Transverse colon (tissue), 4 donors: ENCODE results near the gene MAP4K1. TPM values are rescaled to one million over a fixed set of nuclear protein-coding genes. Genes with fewer than 3 reads are reported as not detected.
"Not testable (repeated sequence)": the region's sequence is repeated elsewhere in the genome, so short reads cannot be mapped to it uniquely, and the experiment has no call there.

Source experiments
- DNase-seq: peaks from one replicate; pipeline ENCODE4 v3.0.0-alpha.2; 2019
- H3K27ac ChIP-seq, 4 donors: fragments of 200-600 bp; sonication (generic); 2 replicates each; pipeline ENCODE4 v1.5.1; 2016 to 2018; ENCODE audit warnings: inconsistent platforms in 4 of 4
- H3K27me3 ChIP-seq: fragments of 200-600 bp; sonication (generic); 2 replicates; pipeline ENCODE4 v1.5.1; 2017; ENCODE audit warnings: inconsistent platforms
- H3K36me3 ChIP-seq, 4 donors: fragments of 200-600 bp; sonication (generic); 2 replicates each; pipeline ENCODE4 v1.5.1; 2017 to 2019; ENCODE audit warnings: inconsistent platforms in 4 of 4
- H3K4me1 ChIP-seq, 4 donors: fragments of 200-600 bp; sonication (generic); 2 replicates each; pipeline ENCODE4 v1.5.1; 2017 to 2020; ENCODE audit warnings: inconsistent platforms in 4 of 4
- H3K4me3 ChIP-seq, 4 donors: fragments of 200-600 bp; sonication (generic); 1 replicate in 1 of 4; 2 replicates in 3 of 4; pipeline versions ENCODE4 v1.5.1 to v1.6.1; 2017 to 2019; ENCODE audit warnings: inconsistent platforms in 4 of 4
- H3K9me3 ChIP-seq, 2 donors: fragments of 200-600 bp; sonication (generic); 2 replicates each; pipeline ENCODE4 v1.5.1; 2017 to 2019; ENCODE audit warnings: inconsistent platforms in 2 of 2
- EP300 ChIP-seq: sonication (generic); formaldehyde crosslinking; IDR thresholded peaks from one replicate; pipeline ENCODE4 v1.6.1; 2017; ENCODE audit warnings: antibody characterized with exemption, low read depth
- POLR2A ChIP-seq: fragments of 450-650 bp; IDR thresholded peaks from one replicate; pipeline ENCODE4 v1.6.1; 2016; ENCODE audit warnings: antibody characterized with exemption, mild to moderate bottlenecking, moderate library complexity
- POLR2AphosphoS5 ChIP-seq, 3 donors: sonication (generic); formaldehyde crosslinking; IDR thresholded peaks; one replicate each; pipeline ENCODE4 v1.6.1; 2016; ENCODE audit warnings: antibody characterized with exemption in 3 of 3
- WGBS, 2 donors: methylation state at CpG; one replicate each; pipeline ENCODE4 v1.1.5; 2018; ENCODE audit warnings: low coverage in 1 of 2; 5-methylcytosine and 5-hydroxymethylcytosine counted together
- in situ Hi-C, 4 donors: fragments of 200-750 bp; cut with MboI; loops; one replicate each; pipeline versions ENCODE4 v1.15.0 to v1.15.1; 2017; ENCODE audit warnings: low sequenced_read_pairs in 3 of 4, low pct_ligation_motif_present in 1 of 4, low pct_unique_long_range_greater_than_20kb in 1 of 4
- intact Hi-C: fragments of 100-400 bp; cut with DNase I; formaldehyde crosslinking; loops from one replicate; pipeline ENCODE4 v1.15.1; 2023; ENCODE audit warnings: low total_unique reads
- total RNA-seq, 4 donors: library from RNA; depleted of rRNA; stranded (reverse); fragments of >200 nt; gene quantifications; one replicate each; pipeline ENCODE4 v1.1.0, GENCODE V29; 2016
- TF ChIP-seq, protein P1 (sequence below), 5 experiments: fragments of 200-600 bp in 3 of 5; fragments of 450-650 bp in 2 of 5; sonication (generic) in 3 of 5; IDR thresholded peaks; 1 replicate in 2 of 5; 2 replicates in 3 of 5; pipeline ENCODE4 v1.5.1; 2016 to 2017; ENCODE audit warnings: antibody characterized with exemption in 5 of 5, inconsistent platforms in 3 of 5, mild to moderate bottlenecking in 2 of 5, moderate library complexity in 1 of 5

Gene MAP4K1
- total RNA-seq, 4 donors from 2014 or later: 4.0 to 49.0 (median 11.1) TPM; not detected in 1

DNA sequence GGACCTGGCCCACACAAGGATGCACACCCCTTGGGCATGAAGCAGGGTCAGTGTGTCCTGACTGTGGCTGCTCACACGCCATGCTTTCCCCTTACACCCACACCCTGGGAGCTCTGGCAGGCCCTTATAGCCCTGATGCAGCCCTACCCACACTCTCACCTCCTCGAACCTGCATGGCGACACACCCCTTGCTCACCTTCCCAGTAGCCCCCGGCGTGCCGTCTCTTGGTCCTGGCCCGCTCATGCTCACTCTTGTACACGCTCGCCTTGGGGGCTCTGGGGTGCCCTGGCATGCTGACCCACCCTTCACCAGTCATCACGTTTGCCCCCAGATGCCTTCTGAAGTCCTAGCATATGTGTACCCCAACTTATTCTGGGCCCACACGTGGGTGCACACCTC, 56.1 kb downstream of the MAP4K1 start:
- no peak for DNase-seq
- H3K4me3 ChIP-seq: no peak overlapping the region
- H3K27ac ChIP-seq: no peak overlapping the region
- peaks cover 0 to 10% (median 3%) of the 10 kb centered on the region in 4 donors for H3K4me1 ChIP-seq
- H3K9me3 ChIP-seq: no peaks in the 10 kb centered on the region
- intact Hi-C loops: no loop called here
- H3K36me3 ChIP-seq: no peaks in the 10 kb centered on the region
- WGBS, 2 donors: 84 to 85% methylated on average over 9 to 11 of the region's 11 CpGs
- H3K27me3 ChIP-seq: peaks cover 26% of the 10 kb centered on the region
- no peak for TF ChIP-seq EP300
- TF ChIP-seq POLR2A: no peak
- no peak for TF ChIP-seq POLR2AphosphoS5 (IDR thresholded peaks at IDR 0.05)
- TF ChIP-seq, protein P1, sequence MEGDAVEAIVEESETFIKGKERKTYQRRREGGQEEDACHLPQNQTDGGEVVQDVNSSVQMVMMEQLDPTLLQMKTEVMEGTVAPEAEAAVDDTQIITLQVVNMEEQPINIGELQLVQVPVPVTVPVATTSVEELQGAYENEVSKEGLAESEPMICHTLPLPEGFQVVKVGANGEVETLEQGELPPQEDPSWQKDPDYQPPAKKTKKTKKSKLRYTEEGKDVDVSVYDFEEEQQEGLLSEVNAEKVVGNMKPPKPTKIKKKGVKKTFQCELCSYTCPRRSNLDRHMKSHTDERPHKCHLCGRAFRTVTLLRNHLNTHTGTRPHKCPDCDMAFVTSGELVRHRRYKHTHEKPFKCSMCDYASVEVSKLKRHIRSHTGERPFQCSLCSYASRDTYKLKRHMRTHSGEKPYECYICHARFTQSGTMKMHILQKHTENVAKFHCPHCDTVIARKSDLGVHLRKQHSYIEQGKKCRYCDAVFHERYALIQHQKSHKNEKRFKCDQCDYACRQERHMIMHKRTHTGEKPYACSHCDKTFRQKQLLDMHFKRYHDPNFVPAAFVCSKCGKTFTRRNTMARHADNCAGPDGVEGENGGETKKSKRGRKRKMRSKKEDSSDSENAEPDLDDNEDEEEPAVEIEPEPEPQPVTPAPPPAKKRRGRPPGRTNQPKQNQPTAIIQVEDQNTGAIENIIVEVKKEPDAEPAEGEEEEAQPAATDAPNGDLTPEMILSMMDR (IDR thresholded peaks at IDR 0.05): no peak
- in situ Hi-C loops: no loop called here

DNA sequence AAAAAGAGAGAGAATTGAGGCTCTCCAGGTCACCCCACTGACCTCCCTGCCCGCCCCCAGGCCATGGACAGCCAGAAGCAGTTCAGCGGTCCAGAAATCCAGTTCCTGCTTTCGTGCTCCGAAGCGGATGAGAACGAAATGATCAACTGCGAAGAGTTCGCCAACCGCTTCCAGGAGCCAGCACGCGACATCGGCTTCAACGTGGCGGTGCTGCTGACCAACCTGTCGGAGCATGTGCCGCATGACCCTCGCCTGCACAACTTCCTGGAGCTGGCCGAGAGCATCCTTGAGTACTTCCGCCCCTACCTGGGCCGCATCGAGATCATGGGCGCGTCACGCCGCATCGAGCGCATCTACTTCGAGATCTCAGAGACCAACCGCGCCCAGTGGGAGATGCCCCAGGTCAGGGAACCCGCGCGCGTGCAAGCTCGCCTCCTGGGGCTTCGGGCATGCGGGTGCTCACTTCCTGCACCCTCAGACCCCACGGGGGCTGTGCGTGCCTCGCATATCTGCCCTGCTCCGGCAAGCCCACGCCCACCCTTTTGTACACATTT, 56.6 kb downstream of the MAP4K1 start:
- TF ChIP-seq POLR2AphosphoS5 (IDR thresholded peaks at IDR 0.05): no peak
- TF ChIP-seq, protein P1 (IDR thresholded peaks at IDR 0.05): no peak
- no peak for TF ChIP-seq EP300
- no peak for TF ChIP-seq POLR2A
- H3K27ac ChIP-seq: no peak overlapping the region
- intact Hi-C loops: no loop called here
- H3K9me3 ChIP-seq: no peaks in the 10 kb centered on the region
- peaks cover 26% of the 10 kb centered on the region for H3K27me3 ChIP-seq
- peaks cover 0 to 10% (median 3%) of the 10 kb centered on the region in 4 donors for H3K4me1 ChIP-seq
- H3K36me3 ChIP-seq: no peaks in the 10 kb centered on the region
- no peak overlapping the region for H3K4me3 ChIP-seq
- no peak for DNase-seq
- in situ Hi-C loops: no loop called here
- WGBS, 2 donors: 92 to 100% methylated on average over 8 to 42 of the region's 42 CpGs

DNA sequence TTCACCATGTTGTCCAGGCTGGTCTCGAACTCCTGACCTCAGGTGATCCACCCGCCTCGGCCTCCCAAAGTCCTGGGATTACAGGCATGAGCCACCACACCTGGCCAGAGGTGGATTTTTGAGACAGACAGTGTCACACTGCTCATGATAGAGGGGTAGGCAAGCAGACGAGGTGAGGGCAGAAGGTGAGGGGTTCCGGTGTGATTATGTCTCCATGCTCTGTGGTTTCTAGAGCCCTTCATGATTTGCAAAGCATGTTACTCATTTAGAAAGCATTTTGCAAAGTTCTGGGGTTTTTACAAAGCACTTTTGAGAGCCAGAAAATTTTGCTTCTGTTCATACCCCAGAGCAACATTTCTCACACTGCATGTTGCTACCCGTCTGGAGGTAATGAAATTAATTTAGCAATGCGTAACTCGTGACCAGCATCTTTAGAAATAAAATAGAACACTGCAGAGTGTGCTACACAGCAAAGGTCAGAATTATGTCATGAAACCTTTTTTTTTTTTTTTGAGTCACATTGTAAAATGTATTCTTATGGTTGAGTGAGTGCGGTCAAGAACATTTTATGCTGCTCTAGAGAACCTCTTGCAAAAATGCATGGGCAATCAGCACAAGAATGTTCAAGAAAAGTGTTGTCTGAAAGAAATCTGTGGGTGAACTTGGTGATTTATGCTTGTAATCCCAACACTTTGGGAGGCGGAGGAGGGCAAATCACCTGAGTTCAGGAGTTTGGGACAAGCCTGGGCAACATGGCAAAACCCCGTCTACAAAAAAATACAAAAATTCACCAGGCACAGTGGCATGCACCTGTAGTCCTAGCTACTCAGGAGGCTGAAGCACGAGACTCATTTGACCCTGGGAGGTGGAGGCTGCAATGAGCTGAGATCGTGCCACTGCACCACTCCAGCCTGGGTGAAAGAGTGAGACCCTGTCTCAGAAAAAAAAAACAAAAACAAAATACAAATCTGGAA, 58.0 kb downstream of the MAP4K1 start:
- TF ChIP-seq, protein P1 (IDR thresholded peaks at IDR 0.05): no peak
- TF ChIP-seq POLR2AphosphoS5 (IDR thresholded peaks at IDR 0.05) (no peak), POLR2A (no peak), EP300 (no peak)
- in situ Hi-C loops: no loop called here
- Histone ChIP-seq H3K27me3 (peaks cover 15% of the 10 kb centered on the region), H3K4me1 (peaks cover 0 to 6% (median 3%) of the 10 kb centered on the region in 4 donors), H3K9me3 (no peaks in the 10 kb centered on the region), H3K27ac (no peak overlapping the region), H3K4me3 (no peak overlapping the region), H3K36me3 (no peaks in the 10 kb centered on the region)
- DNase-seq: no peak
- 64 to 72% methylated on average over 3 to 13 of the region's 13 CpGs for WGBS, 2 donors
- intact Hi-C loops: no loop called here

DNA sequence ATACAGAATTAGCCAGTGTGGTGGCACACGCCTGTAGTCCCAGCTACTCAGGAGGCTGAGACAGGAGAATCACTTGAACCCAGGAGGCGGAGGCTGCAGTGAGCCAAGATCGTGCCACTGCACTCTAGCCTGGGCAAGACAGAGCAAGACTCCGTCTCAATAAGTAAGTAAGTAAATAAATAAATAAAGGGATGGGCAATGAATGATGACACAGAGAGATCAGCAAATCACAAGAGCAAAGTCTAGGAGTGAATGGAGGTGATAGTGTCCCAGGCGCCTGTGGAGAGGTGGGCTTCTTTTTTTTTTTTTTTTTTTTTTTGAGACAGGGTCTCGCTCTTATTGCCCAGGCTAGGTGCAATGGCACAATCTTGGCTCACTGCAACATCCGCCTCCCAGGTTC, 58.8 kb downstream of the MAP4K1 start:
- intact Hi-C loops: not testable (repeated sequence)

More for the DNA sequence above, 58.8 kb downstream of the MAP4K1 start:
- H3K27ac ChIP-seq, H3K4me1 ChIP-seq, DNase-seq, H3K4me3 ChIP-seq, H3K36me3 ChIP-seq, H3K9me3 ChIP-seq, in situ Hi-C loops: not testable (repeated sequence)
- H3K27me3 ChIP-seq: peaks cover 11% of the 10 kb centered on the region
- 89 to 91% methylated on average over 3 to 7 of the region's 7 CpGs for WGBS, 2 donors
